VCaP (cell line): ENCODE data around the gene CLDN16.

ENCODE experiments used
- H3K27ac ChIP-seq: fragments of 450-650 bp; 2 replicates; pipeline ENCODE4 v1.5.1; 2017
- TF ChIP-seq, protein P1 (sequence below): fragments of 450-650 bp; conservative IDR thresholded peaks from 2 replicates; pipeline ENCODE4 v1.5.1; 2017; ENCODE audit warnings: mild to moderate bottlenecking, moderate library complexity

CLDN16 gene

DNA sequence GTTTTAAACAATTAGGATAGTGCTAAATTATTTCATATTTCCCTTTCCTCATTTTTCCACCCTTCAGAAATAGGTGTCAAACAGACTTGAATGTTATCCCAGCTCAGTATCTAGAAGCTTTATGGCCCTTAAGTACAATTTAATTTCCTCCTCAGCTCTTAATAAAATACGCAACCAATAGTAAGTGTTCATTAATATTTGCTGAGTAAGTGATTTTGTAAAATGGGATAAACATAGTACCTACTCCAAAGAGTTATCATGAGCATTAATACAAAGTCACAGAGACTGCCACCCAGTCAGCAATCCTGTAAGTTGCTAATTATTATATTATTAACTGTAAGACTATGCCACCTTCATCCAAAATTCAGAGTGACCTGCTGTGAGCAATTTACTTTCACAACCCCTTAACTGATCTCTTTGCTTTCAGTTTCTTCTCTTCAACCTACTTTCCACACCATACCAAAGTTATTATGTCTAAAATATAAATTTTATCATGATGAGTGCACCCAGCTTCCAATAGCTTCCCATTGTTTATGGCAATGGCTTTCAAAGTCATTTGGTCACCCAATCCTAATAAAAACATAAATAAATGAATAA is 35.0 kb upstream of the CLDN16 start:
- no peak overlapping the region; the same call in 1 of the 2 replicates for H3K27ac ChIP-seq
- TF ChIP-seq, protein P1, sequence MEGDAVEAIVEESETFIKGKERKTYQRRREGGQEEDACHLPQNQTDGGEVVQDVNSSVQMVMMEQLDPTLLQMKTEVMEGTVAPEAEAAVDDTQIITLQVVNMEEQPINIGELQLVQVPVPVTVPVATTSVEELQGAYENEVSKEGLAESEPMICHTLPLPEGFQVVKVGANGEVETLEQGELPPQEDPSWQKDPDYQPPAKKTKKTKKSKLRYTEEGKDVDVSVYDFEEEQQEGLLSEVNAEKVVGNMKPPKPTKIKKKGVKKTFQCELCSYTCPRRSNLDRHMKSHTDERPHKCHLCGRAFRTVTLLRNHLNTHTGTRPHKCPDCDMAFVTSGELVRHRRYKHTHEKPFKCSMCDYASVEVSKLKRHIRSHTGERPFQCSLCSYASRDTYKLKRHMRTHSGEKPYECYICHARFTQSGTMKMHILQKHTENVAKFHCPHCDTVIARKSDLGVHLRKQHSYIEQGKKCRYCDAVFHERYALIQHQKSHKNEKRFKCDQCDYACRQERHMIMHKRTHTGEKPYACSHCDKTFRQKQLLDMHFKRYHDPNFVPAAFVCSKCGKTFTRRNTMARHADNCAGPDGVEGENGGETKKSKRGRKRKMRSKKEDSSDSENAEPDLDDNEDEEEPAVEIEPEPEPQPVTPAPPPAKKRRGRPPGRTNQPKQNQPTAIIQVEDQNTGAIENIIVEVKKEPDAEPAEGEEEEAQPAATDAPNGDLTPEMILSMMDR, result no peak

DNA sequence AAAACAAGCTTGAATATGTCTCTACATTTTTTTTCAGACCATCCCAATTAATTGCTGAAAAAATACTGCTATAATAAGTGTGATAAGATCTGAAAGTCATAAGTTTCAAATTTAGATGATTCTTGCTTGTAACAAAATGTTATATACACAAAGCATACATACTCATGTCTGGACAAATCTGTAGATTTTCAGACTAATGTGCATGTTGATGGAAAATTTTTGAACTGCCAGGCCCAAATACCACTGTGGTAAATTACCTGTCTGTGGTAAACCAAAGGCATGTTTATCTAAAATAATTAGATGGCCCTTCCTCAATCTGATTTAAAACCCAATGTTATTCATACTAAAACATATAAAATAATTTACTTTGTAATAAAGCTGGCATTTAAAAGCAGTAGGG is 31.7 kb upstream of the CLDN16 start:
- H3K27ac ChIP-seq, result no peak overlapping the region
- TF ChIP-seq, protein P1, result no peak

DNA sequence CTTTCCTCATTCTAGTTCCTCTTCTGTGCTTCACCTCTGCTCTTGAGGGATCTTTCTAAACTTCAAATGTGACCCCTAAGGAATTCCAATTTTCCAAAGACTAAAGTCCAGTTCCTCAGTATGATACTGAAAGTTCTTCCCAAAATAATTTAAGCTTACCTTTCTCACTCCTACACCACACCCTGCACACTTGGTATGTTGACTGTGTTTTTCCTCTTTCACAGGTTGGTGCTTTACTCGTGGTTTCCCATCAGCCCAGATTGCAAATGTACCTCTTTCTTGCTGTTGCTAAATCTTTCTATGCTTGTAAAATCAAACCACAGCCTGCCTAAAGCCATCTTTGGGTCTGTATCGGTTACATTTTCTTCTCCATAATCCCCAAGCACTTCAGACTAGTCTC is 30.5 kb upstream of the CLDN16 start:
- no peak overlapping the region for H3K27ac ChIP-seq
- TF ChIP-seq, protein P1, result no peak

DNA sequence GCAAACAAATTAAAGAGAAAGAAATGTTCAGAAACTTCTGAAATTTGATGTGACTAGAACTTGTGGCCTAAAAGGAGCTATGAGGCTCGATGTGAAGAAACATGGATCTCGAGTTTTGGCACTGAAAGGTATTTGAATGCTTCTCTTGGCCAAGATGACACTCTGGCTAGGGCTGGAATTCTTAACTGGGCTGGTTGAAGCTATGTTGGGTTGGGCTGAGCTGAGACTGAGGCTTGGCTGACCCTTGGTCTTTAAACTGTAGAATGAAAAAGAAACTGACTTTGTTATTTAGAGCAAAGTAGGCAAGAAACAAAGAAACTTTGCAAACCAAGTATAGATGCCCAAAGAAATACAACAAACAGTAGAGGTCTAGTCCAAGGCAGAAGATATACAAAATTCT is 28.1 kb upstream of the CLDN16 start:
- H3K27ac ChIP-seq, result no peak overlapping the region
- TF ChIP-seq, protein P1, result no peak

DNA sequence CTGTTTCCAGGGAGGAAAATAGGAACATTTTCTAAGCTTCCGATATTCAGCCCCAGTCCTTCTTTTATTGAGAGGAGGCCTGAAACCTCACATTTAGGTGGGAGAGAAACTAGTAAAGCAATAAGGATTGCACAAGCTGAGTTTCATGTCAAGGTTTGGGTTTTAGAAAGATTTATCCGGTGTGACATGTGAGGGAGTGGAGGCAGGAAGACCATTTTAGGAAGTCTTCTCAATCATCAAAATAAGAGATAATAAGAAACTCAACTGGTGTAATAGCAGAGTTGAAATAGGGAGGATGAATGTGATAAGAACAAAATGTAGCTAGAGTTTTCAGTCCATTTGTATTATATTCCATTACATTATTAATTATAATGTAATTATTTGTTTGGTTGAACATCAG is 27.7 kb upstream of the CLDN16 start:
- TF ChIP-seq, protein P1, result no peak
- no peak overlapping the region for H3K27ac ChIP-seq

DNA sequence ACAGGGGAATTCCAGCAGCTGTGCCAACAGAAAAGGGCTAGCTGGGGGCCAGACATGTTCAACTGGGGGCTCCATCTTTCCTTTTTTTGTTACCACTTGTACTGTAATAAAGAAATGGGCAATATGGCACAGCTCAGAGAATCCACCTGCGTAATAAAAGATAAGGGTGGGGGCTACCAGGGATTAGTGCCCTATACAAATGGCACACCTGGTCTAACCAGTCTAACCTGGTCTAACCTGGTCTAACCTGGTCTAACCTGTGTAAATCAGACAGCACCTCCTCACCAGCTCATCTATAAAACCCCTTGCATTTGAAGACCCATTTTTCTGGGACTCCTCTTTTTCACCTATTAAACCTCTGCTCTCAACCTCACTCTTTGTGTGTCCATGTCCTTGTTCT is 26.2 kb upstream of the CLDN16 start:
- TF ChIP-seq, protein P1, result no peak
- H3K27ac ChIP-seq, result no peak overlapping the region

DNA sequence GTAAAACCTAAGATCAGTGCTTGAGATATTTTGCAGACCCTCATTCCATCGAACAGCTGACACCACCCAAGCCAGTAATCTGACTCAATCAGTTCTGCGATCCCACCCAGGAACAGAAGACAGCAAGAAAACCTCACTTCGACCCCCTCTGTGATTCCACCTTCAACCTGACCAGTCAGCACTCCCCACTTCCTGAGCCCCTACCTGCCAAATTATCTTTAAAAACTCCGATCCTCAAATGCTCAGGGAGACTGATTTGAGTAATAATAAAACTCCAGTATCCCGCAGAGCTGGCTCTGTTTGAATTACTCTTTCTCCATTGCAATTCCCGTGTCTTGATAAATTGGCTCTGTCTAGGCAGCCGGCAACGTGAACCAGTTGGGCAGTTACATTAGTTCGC is 25.7 kb upstream of the CLDN16 start:
- no peak overlapping the region for H3K27ac ChIP-seq
- TF ChIP-seq, protein P1, result no peak
